Measurements from ENCODE around the gene MRGPRG. TPM values are rescaled to one million over a fixed set of nuclear protein-coding genes. Genes with fewer than 3 reads are reported as not detected.
A peak's percentile ranks its signal among the peaks of the same experiment; 100 is the strongest.
"Not testable (repeated sequence)": the region's sequence is repeated elsewhere in the genome, so short reads cannot be mapped to it uniquely, and the experiment has no call there.

Gene MRGPRG
- total RNA-seq, 2 donors from 2014 or later, result not detected

DNA sequence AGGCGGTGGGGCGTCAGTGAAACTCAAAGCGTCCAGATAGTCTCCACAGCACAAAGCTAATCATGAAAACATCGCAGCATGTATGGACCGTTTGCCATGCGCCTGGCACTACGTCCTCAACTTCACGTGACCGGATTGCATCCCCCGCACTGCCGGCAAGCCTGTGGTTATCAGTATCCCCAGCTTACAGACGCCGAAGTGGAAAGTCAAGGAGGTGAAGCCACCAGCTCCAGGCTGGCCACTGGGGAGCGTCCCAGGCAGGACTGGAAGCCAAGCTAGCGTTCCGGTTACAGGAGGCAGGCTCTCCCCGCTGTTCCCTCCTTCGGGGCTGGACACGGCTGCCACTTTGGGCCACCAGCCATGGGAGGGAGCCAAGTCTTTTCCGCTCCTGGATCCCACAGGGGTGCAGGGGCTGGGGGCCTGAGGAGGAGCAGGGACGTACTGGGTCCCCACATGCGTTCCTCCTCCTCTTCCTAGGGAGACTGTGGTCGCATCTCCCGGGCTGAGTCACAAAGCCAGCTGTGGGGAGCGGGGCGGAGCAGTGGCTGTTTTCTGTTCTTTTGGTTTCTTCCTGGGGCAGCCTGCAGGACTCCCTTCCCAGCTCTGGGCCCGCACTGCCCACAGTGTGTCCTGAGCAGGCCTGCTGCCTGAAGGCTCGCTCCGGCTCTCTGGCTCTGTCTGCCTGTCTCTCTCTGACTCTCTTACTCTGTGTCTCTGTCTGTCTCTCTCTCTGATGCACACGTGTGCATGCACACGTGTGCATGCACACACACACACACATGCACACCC lies 49.2 kb downstream of the MRGPRG start:
- Histone ChIP-seq H3K36me3 (no peaks in the 10 kb centered on the region), H3K27ac (peak overlapping the region; percentile 48 to 60), H3K27me3 (no peaks in the 10 kb centered on the region), H3K4me1 (peaks cover 0 to 26% of the 10 kb centered on the region in 2 donors), H3K4me3 (peak overlapping the region; percentile 32 to 41), H3K9me3 (no peaks in the 10 kb centered on the region)
- TF ChIP-seq, protein P1, sequence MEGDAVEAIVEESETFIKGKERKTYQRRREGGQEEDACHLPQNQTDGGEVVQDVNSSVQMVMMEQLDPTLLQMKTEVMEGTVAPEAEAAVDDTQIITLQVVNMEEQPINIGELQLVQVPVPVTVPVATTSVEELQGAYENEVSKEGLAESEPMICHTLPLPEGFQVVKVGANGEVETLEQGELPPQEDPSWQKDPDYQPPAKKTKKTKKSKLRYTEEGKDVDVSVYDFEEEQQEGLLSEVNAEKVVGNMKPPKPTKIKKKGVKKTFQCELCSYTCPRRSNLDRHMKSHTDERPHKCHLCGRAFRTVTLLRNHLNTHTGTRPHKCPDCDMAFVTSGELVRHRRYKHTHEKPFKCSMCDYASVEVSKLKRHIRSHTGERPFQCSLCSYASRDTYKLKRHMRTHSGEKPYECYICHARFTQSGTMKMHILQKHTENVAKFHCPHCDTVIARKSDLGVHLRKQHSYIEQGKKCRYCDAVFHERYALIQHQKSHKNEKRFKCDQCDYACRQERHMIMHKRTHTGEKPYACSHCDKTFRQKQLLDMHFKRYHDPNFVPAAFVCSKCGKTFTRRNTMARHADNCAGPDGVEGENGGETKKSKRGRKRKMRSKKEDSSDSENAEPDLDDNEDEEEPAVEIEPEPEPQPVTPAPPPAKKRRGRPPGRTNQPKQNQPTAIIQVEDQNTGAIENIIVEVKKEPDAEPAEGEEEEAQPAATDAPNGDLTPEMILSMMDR (IDR thresholded peaks at IDR 0.05), result peak in 1 of 2 donors; percentile 34
- DNase-seq (ENCODE audit: low spot score), result no peak

DNA sequence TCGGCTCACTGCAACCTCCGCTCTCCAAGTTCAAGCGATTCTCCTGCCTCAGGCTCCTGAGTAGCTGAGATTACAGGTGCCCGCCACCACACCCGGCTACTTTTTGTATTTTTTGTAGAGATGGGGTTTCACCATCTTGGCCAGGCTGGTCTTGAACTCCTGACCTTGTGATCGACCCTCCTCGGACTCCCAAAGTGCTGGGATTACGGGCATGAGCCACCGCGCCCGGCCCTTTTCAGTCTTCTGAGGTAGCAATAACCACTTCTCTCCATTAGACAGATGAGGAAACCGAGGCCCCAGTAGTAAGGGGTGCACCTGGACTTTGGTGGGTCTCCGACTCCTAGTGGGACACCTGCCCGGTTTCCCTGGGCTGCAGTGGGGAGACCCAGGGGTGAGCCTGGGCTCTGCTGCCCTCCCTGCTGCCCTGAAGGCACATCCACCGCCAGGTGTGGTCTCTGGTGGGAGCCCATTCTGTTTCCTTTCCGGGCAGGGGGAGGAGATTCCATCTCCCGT lies 49.8 kb downstream of the MRGPRG start:
- H3K4me3 ChIP-seq, result peak overlapping the region; percentile 32 to 41
- DNase-seq (ENCODE audit: low spot score); H3K36me3 ChIP-seq; H3K9me3 ChIP-seq; H3K27me3 ChIP-seq: not testable (repeated sequence)
- H3K4me1 ChIP-seq, result peaks cover 0 to 32% of the 10 kb centered on the region in 2 donors
- peak overlapping the region in 1 of 2 donors; percentile 48 for H3K27ac ChIP-seq

Other genes starting within 250 kb of the MRGPRG start
- 100 to 1,000 TPM in 1 of 2 donors, 10 to 100 TPM in 1; 79.2 to 128 TPM for gene NAP1L4, start 226.5 kb downstream of the MRGPRG start, total RNA-seq
- gene CARS1, start 161.4 kb downstream of the MRGPRG start, total RNA-seq, result 10 to 100 TPM; 12.2 to 15.3 TPM
- 10 to 100 TPM; 11.1 to 17.8 TPM for gene OSBPL5, start 53.5 kb downstream of the MRGPRG start, total RNA-seq
- gene MRGPRE, start 13.6 kb upstream of the MRGPRG start, total RNA-seq, result not detected
- 1 to 10 TPM; 7.8 to 9.6 TPM for gene ZNF195, start 160.3 kb upstream of the MRGPRG start, total RNA-seq

Data from right atrium auricular region (tissue), 2 donors.